ENCODE results near the gene DDX50.
A peak's percentile ranks its signal among the peaks of the same experiment; 100 is the strongest.
"Not testable (repeated sequence)": the region's sequence is repeated elsewhere in the genome, so short reads cannot be mapped to it uniquely, and the experiment has no call there.

DDX50 gene

DNA sequence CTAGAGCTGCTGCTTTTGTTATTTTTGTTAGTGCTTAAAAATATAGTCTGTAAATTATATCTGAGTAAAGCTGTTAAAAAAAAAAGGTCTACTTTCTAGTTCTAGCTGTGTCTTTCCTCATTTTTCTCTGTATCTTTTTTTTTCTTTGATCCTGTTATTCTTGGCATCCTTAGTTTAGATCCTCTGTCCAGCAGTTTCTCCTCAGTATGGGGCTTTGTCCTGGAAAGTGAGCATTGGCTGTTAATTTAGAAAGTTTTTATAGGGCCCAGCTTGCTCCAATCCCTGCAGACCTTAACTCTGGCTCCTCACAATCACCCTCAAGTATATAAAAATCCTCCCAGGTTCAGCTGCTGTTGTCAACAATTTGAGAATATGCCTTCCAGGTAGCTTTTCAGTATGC, 23.5 kb downstream of the DDX50 start:
- DNase-seq: no peak

DNA sequence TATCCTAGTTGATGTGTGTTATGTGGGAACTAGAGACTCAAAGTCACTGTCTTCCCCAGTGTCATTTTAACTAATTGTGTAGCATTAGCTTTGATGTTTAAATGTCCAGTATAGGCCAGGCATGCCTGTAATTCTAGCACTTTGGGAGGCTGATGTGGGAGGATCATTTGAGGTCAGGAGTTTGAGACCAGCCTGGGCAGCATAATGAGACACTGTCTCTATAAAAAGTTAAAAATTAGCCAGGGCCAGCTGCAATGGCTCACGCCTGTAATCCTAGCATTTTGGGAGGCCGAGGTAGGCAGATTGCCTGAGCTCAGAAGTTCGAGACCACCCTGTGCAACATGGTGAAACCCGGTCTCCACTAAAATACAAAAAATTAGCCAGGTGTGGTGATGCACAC, 24.4 kb downstream of the DDX50 start:
- DNase-seq: no peak

DNA sequence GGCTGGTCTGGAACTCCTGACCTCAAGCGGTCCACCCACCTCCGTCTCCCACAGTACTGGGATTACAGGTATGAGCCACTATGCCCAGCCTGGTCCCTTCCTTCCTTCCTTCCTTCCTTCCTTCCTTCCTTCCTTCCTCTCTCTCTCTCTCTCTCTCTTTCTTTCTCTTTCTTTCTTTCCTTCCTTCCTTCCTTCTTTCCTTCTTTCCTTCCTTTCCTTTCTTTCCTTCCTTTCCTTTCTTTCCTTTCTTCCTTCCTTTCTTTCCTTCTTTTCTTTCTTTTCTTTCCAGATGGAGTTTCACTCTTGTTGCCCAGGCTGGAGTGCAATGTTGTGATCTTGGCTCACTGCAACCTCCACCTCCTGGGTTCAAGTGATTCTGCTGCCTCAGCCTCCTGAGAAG, 28.0 kb downstream of the DDX50 start:
- DNase-seq: not testable (repeated sequence)

DNA sequence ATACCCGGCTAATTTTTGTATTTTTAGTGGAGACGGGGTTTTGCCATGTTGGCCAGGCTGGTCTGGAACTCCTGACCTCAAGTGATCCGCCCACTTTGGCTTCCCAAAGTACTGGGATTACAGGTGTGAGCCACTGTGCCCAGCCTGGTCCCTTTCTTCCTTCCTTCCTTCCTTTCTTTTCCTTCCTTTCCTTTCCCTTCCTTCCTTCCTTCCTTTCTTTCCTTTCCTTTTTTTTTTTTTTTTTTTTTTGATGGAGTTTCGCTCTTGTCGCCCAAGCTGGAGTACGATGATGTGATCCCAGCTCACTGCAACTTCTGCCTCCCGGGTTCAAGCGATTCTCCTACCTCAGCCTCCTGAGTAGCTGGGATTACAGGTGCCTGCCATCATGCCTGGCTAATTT, 28.8 kb downstream of the DDX50 start:
- DNase-seq: not testable (repeated sequence)

DNA sequence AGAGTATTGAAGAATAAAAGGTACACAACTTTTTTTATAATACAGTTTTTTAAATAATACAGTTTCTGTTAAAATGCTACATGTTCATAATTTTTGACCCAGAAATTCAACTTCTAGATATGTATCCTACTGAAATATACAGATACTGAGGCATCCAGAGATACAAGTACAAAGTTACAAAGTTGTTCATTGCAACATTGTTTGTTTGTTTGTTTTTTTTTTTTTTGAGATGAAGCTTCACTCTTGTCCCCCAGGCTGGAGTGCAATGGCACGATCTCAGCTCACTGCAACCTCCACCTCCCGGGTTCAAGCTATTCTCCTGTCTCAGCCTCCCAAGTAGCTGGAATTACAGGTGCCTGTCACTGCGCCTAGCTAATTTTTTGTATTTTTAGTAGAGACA, 31.7 kb downstream of the DDX50 start:
- not testable (repeated sequence) for DNase-seq

DNA sequence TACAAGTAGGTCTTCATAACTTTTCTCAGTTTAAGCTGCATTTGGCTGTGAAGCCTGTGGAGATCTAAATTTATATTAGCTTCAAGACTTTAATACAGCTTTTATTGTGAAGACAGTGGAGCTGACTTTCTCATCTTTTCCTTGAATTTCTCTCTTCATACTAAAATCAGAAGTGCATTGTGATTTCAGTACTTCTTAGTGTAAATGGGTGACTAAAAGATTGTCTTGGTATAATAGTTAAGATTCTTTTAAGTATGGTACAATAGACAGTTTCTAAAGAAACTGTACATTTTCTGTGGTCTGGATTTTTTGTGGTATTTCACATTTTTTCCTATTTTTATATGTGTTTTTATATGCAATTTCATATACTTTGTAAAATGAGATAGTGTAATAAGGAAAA, 33.9 kb downstream of the DDX50 start:
- DNase-seq: no peak

DNA sequence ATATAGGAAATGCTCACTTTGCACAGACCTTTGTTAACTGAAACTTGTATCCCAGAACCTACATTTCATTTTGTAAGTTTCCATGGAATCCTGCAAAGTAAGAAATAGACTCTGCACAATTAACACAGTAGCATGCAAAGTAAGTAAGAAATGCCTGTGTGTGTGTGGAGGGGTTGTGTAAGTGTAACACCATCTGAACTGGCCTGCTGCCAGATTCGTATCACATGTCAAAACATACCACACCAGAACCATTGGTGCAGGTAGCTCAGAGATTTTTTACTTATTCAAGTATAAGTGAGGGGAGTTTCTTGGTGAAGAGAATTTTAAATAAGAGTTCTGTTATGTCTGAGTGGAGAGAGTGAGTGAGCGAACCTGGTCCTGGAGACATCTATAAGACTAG, 37.0 kb downstream of the DDX50 start:
- no peak for DNase-seq

DNA sequence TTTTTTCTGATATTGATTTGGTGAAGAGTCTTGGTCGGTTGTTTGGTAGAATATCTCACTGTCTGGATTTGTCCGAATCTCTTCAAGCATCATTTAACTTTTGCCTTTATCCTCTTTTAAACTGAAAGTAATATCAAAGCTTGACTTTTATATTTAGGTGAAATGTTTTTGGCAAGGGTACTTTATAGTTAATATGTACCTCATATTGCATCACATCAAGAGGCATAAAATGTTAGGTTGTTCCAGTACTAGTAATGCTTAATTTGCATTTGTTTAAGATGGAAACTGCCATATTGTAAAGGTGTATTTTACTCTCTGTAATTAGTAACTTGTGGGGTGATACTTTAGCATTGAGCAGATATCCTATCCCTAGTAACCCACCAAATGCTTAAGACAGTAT, 37.8 kb downstream of the DDX50 start:
- DNase-seq: no peak

DNA sequence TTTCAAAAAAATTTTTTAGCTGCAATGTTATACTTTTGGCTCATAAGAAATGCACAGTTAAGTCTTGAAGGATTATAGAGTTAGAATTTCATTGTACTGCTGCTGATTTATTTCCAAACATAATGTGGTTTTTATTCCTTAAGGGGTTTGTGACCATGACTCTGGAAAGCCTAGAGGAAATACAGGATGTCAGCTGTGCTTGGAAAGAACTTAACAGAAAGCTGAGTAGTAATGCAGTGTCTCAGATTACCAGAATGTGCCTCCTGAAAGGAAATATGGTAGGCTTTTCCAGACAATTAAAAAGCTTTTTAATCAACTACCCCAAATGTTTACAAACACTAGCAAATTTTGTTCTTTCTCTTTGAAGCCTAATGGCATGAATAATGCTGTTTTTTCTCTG, 39.8 kb downstream of the DDX50 start:
- not testable (repeated sequence) for DNase-seq

DNA sequence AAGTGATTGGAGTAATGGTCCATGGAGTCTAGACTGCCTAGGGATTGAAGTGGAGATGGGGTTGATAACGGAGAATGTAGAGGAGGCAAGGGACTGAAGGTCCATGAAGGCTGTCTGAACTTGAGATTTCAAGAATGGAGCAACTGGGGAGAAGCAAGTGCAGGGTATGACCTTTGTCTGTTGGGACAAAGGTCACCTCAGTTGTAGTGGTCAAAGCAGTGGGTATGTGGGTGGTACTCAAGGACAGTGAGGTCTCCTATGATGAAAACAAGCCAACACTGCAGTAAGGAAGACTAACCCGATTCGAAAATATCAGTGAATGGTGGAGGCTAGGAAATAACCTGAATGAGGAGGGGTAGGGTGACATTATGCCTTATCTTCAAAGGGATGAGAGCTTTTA, 49.5 kb downstream of the DDX50 start:
- DNase-seq: no peak

DNA sequence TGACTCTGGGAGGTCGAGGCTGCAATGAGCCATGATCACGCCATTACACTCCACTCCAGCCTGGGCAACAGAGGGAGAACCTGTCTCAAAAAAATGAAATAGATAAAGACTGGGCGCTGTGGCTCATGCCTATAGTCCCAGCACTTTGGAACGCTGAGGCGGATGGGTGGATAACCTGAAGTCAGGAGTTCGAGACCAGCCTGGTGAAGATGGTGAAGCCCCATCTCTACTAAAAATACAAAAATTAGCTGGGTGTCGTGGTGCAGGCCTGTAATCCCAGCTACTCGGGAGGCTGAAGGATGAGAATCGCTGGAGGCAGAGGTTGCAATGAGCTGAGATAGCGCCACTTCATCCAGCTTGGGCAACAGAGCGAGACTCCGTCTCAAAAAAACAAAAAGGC, 53.8 kb downstream of the DDX50 start:
- no peak for DNase-seq

DNA sequence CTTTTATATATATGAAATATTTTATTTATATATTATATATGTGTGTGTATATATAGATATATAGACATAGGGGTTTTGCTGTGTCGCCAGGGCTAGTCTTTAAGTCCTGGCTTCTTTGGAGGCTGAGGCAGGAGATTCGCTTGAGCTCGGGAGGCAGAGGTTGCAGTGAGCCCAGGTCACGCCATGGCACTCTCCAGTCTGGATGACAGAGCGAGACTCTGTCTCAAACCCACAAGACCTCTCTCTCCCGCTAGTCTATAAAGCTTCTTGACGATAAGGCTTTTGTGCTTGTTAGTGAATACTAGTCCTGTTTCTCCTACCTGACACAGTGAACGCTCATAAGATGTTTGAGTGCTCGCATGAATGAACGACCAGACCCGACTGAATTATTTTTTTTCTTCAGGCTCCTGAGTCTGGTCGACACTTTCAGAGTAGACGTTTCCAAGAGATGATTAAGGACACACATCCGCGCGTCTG, 54.3 kb downstream of the DDX50 start:
- DNase-seq: peak; percentile 68

DNA sequence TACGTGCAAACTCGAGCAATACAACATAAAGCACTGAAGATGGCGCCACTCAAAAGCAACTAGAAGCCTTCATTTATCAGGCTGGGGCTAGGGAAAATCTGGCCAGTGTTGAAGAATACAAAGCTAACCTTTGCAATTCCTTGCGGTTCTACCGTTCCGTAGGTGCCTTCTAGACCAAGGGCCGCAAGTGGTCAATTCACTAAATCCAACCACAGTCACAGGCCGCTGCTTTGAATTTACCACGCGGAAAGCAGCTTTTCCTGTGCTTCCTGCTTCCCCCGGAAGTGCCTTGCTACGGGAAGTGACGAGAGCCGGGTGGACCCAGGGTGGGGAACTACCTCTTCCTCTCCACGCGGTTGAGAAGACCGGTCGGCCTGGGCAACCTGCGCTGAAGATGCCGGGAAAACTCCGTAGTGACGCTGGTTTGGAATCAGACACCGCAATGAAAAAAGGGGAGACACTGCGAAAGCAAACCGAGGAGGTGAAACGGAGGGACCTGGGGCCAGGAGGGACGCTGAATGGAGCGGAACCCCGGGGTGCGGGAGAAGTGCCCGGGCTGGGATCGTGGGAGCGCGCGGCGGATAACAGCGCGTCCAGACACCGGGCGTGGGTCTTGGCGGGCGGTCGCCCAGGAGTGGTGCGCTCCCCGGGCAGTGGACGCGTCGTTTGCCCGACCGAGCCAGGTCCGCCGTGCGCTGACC, 54.9 kb downstream of the DDX50 start, which contains the start of gene DDX21:
Gene DDX21 (plus strand): TSS at position 339 of the 701 bp plus-strand sequence. CDS start 56 bp downstream, at position 395.
- DNase-seq: peak; percentile 93

DNA sequence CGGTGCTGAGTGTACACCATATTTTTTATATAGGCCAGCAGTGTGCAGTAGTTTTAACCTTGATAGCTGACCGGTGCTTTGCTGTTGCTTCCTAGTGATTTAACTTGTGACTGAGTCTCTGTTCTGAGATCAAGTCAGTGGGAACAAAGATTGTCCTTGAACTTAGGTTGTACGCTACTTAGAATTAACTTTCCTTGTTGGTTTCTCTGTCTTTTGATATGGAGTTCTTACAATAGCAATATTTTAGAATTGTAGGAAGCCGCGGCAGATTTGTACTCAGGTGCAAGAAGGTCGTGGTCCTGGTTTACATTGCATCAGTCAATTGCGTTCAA, 56.1 kb downstream of the DDX50 start:
- no peak for DNase-seq

DNA sequence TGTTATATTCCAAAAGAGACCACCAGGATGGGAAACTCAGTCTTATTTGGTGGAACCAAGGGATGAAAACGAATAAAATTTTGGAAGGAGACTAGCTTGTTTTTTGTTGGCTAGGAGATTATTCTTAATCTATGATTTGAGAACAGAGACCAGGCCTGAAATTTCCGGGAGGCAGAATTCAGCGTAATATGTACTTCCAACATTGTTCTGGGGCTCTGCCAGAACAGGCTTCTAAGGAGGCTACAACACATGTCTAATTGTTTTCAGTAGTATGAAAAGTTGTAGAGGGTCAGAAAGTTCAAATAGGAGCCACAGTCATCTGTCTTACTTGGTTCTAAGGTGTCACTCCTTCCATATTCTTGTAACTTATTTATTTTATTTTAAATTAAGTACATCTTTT, 56.5 kb downstream of the DDX50 start:
- DNase-seq: no peak

DNA sequence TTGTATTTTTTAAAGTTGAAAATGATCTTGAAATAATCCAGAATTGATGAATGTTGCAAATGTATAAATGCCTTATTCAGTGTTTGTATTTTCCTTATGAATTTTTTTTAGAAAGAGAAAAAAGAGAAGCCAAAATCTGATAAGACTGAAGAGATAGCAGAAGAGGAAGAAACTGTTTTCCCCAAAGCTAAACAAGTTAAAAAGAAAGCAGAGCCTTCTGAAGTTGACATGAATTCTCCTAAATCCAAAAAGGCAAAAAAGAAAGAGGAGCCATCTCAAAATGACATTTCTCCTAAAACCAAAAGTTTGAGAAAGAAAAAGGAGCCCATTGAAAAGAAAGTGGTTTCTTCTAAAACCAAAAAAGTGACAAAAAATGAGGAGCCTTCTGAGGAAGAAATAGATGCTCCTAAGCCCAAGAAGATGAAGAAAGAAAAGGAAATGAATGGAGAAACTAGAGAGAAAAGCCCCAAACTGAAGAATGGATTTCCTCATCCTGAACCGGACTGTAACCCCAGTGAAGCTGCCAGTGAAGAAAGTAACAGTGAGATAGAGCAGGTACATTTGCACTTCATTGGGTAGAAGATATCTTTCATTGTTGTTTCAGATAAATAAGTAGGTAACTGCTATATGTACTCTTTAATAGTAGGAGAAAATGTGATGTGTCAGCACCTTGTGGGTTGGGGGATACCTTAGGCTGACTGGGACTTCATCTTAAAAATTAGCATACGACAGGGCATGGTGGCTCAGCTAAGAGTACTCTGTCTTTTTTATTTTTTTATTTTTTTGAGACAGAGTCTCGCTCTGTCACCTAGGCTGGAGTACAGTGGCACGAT, 58.8 kb downstream of the DDX50 start:
- DNase-seq: no peak

DNA sequence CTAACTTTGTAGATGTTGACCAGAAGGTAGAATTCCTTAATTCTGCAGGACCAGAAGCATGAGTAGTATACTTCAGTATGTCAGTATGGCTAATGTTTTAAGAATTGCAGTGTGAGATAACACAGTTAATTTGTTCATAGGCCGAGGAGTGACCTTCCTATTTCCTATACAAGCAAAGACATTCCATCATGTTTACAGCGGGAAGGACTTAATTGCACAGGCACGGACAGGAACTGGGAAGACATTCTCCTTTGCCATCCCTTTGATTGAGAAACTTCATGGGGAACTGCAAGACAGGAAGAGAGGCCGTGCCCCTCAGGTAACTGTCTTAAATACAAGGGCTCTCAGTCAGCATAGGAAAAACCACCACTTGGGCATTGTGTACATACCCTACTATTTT, 62.0 kb downstream of the DDX50 start:
- no peak for DNase-seq

DNA sequence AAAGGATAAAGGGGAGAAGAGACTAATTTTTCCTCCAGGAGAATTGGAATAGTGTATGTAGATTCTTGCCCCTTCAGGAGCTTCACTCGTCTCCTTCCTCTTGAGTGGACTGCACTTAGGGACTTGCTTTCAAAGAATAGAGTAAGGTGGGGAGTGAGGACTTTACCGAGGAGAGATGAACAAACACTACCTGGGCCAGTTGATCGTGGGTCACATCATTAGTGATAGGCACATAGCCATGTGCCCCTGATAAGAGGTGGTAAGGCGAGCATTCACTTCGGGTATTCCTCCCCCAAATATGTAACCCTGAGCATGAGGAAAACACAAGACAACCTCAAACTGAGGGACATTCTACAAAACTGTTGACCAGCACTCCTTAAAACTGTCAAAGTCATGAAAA, 72.9 kb downstream of the DDX50 start:
- DNase-seq: no peak

DNA sequence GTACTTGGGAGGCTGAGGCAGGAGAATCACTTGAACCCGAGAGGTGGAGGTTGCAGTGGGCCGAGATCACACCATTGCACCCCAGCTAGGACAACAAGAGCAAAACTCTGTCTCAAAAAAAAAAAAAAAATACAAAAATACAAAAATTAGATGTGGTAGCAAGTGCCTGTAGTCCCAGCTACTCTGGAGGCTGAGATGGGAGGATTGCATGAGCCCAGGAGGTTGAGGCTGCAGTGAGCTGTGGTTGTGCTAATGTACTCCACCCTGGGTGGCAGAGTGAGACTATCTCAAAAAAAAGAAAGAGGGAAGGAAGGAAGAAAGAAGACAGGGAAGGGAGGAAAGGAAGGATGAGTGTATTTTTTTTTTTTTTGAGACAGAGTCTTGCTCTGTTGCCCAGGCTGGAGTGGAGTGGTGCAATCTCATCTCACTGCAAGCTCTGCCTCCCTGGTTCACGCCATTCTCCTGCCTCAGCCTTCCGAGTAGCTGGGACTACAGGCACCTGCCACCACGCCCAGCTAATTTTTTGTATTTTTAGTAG, 74.9 kb downstream of the DDX50 start:
- not testable (repeated sequence) for DNase-seq

DNA sequence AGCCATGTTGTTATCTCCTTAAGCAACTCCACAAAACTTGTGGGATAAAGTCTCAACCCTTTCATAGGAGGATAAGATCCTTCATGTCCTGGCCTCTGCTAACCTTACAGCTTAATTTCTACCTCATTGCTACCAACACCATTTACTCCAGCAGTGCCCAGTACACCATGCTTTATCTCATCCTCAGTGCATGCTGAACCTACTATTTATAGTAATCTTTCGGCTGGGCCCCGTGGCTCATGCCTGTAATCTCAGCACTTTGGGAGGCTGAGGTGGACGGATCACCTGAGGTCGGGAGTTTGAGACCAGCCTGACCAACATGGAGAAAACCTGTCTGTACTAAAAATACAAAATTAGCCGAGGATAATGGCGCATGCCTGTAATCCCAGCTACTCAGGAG, 78.6 kb downstream of the DDX50 start:
- not testable (repeated sequence) for DNase-seq

DNA sequence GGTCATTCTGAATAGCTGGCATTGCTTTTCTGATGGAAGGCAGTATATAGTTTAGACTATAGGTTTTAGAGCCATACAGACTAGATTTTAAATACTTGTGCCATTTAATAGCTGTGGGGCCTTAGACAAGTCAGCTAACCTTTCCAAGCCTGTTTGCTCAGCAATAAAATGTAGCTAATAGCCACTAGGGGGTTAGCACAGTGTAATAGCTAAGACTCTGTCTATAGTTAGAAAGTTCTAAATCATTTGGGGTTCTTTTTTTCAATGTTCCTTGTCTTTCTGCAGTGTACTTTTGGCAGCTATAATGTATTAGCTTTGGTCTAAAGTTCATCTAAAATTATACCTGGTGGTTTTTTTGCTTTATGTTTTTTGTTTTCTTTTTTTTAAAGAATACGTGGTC, 80.0 kb downstream of the DDX50 start:
- DNase-seq: no peak

DNA sequence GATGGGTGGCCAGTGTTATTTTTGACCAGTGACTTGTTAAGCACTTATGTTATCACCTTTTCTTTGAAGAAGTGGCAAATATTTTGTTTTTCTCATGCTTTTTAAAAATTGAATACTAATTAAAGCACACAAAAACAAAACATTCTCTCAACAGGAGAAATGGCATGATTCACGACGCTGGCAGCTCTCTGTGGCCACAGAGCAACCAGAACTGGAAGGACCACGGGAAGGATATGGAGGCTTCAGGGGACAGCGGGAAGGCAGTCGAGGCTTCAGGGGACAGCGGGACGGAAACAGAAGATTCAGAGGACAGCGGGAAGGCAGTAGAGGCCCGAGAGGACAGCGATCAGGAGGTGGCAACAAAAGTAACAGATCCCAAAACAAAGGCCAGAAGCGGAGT, 81.3 kb downstream of the DDX50 start:
- DNase-seq: no peak

DNA sequence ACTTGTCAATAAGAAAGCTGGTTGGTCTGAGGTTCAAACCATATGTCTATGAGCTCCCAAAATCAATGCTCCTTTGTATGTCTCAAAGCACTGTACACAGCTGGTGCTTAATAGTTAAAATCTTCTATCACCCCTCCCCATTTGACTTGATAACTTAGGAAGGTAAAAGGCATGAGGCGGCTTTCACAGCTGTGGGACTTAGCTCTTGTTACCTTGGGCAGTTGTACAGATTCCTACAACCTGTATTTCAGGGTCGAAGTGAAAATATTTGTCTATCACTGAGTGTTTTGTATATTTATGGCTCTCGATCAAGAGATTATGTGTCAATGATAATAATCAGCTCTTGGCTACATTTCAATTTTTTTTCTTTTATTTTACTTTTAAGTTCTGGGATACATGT, 86.5 kb downstream of the DDX50 start:
- no peak for DNase-seq
